H9 (cell line): ENCODE results near the gene SLAMF1. TPM values are rescaled to one million over a fixed set of nuclear protein-coding genes. Genes with fewer than 3 reads are reported as not detected.

Source experiments
- DNase-seq: peaks from one replicate; pipeline ENCODE4 v3.0.0-alpha.2; 2017
- H2AFZ ChIP-seq: one replicate; pipeline ENCODE4 v1.6.1; 2013; ENCODE audit warnings: mild to moderate bottlenecking, low read length, control low read depth, moderate library complexity
- H2AK5ac ChIP-seq: 2 replicates; pipeline ENCODE4 v1.6.1; 2013; ENCODE audit warnings: low read length, control low read depth, mixed read lengths; ENCODE audit not compliant: insufficient read length
- H2BK120ac ChIP-seq: one replicate; pipeline ENCODE4 v1.6.1; 2013; ENCODE audit warnings: low read depth, mild to moderate bottlenecking, low read length, control low read depth, inconsistent platforms; ENCODE audit not compliant: poor library complexity, severe bottlenecking
- H2BK12ac ChIP-seq: 2 replicates; pipeline ENCODE4 v1.6.1; 2013; ENCODE audit warnings: low read length, control low read depth, mixed read lengths, low read depth; ENCODE audit not compliant: insufficient read length
- H2BK15ac ChIP-seq: 2 replicates; pipeline ENCODE4 v1.6.1; 2013; ENCODE audit warnings: low read depth, low read length, control low read depth
- H2BK20ac ChIP-seq: one replicate; pipeline ENCODE4 v1.6.1; 2013; ENCODE audit warnings: low read depth, mild to moderate bottlenecking, low read length, control low read depth, inconsistent platforms; ENCODE audit not compliant: poor library complexity, severe bottlenecking
- H2BK5ac ChIP-seq: 2 replicates; pipeline ENCODE4 v1.6.1; 2013; ENCODE audit warnings: low read length, control low read depth, mixed read lengths; ENCODE audit not compliant: insufficient read length
- H3K14ac ChIP-seq: 2 replicates; pipeline ENCODE4 v1.6.1; 2013; ENCODE audit warnings: low read length, control low read depth; ENCODE audit not compliant: insufficient read depth
- H3K18ac ChIP-seq: 2 replicates; pipeline ENCODE4 v1.6.1; 2013; ENCODE audit warnings: low read depth, mild to moderate bottlenecking, mixed read lengths, low read length, control low read depth; ENCODE audit not compliant: insufficient read length
- H3K23ac ChIP-seq: 2 replicates; pipeline ENCODE4 v1.6.1; 2013; ENCODE audit warnings: low read length, control low read depth, mixed read lengths, low read depth; ENCODE audit not compliant: insufficient read length
- H3K23me2 ChIP-seq: 2 replicates; pipeline ENCODE4 v1.6.1; 2013; ENCODE audit warnings: low read depth, mild to moderate bottlenecking, mixed read lengths, low read length, control low read depth; ENCODE audit not compliant: insufficient read length, poor library complexity, severe bottlenecking
- H3K27ac ChIP-seq: 2 replicates; pipeline ENCODE4 v1.5.1; 2013; ENCODE audit warnings: low read length, control low read depth, mixed read lengths, low read depth; ENCODE audit not compliant: insufficient read length
- H3K27me3 ChIP-seq: 2 replicates; pipeline ENCODE4 v1.6.1; 2013; ENCODE audit warnings: low read length, control low read depth, inconsistent platforms; ENCODE audit not compliant: insufficient read depth
- H3K4ac ChIP-seq: 2 replicates; pipeline ENCODE4 v1.6.1; 2013; ENCODE audit warnings: low read depth, mild to moderate bottlenecking, control low read depth, inconsistent platforms, low read length, moderate library complexity
- H3K4me1 ChIP-seq: 2 replicates; pipeline ENCODE4 v1.6.1; 2013; ENCODE audit warnings: low read length, control low read depth, inconsistent platforms; ENCODE audit not compliant: insufficient read depth
- H3K4me2 ChIP-seq: 2 replicates; pipeline ENCODE4 v1.6.1; 2013; ENCODE audit warnings: low read length, control low read depth, mixed read lengths; ENCODE audit not compliant: insufficient read length, insufficient read depth
- H3K56ac ChIP-seq: 2 replicates; pipeline ENCODE4 v1.6.1; 2013; ENCODE audit warnings: low read depth, mild to moderate bottlenecking, mixed read lengths, low read length, control low read depth; ENCODE audit not compliant: insufficient read length
- H3K79me1 ChIP-seq: 2 replicates; pipeline ENCODE4 v1.6.1; 2013; ENCODE audit warnings: low read depth, mild to moderate bottlenecking, moderate library complexity, low read length, control low read depth, inconsistent platforms; ENCODE audit not compliant: insufficient read depth, poor library complexity, severe bottlenecking
- H3K79me2 ChIP-seq: 2 replicates; pipeline ENCODE4 v1.6.1; 2013; ENCODE audit warnings: low read length, control low read depth, inconsistent platforms; ENCODE audit not compliant: insufficient read depth
- H3K9ac ChIP-seq: 2 replicates; pipeline ENCODE4 v1.6.1; 2013; ENCODE audit warnings: low read length, control low read depth, mixed read lengths; ENCODE audit not compliant: insufficient read length; ENCODE audit errors: extremely low read depth
- H3K9me3 ChIP-seq: one replicate; pipeline ENCODE4 v1.6.1; 2013; ENCODE audit warnings: low read depth, low read length, inconsistent platforms; ENCODE audit not compliant: control insufficient read depth
- H3T11ph ChIP-seq: one replicate; pipeline ENCODE4 v1.6.1; 2013; ENCODE audit warnings: mild to moderate bottlenecking, low read length, control low read depth, inconsistent platforms
- H4K20me1 ChIP-seq: one replicate; pipeline ENCODE4 v1.6.1; 2013; ENCODE audit not compliant: control insufficient read depth, insufficient read length, insufficient read depth
- H4K5ac ChIP-seq: 2 replicates; pipeline ENCODE4 v1.6.1; 2013; ENCODE audit warnings: low read depth, mild to moderate bottlenecking, mixed read lengths, low read length, control low read depth; ENCODE audit not compliant: insufficient read length
- H4K8ac ChIP-seq: replicated peaks from 2 replicates; pipeline ENCODE4 v1.6.1; 2013; ENCODE audit warnings: low read length, control low read depth, mixed read lengths, low read depth; ENCODE audit not compliant: insufficient read length
- H4K91ac ChIP-seq: 2 replicates; pipeline ENCODE4 v1.6.1; 2013; ENCODE audit warnings: low read depth, mild to moderate bottlenecking, moderate library complexity, mixed read lengths, low read length, control low read depth; ENCODE audit not compliant: insufficient read length
- H3K27ac Mint-ChIP-seq, 3 experiments: 2 replicates in 2 of 3; 3 replicates in 1 of 3; pipeline ENCODE4 v1.8.0; 2020 to 2021; ENCODE audit warnings: mixed read lengths in 3 of 3, mild to moderate bottlenecking in 1 of 3, moderate library complexity in 1 of 3
- H3K27me3 Mint-ChIP-seq: 2 replicates; pipeline ENCODE4 v1.8.0; 2021; ENCODE audit warnings: low read depth, mild to moderate bottlenecking, moderate library complexity, mixed read lengths
- H3K36me3 Mint-ChIP-seq, 3 experiments: 2 replicates in 2 of 3; 3 replicates in 1 of 3; pipeline ENCODE4 v1.8.0; 2020 to 2021; ENCODE audit warnings: low read depth in 3 of 3, mixed read lengths in 3 of 3; ENCODE audit not compliant: insufficient read depth in 1 of 3
- H3K4me1 Mint-ChIP-seq, 2 experiments: 2 replicates each; pipeline ENCODE4 v1.8.0; 2020; ENCODE audit warnings: mixed read lengths in 2 of 2
- H3K4me3 Mint-ChIP-seq, 2 experiments: 2 replicates in 1 of 2; 3 replicates in 1 of 2; pipeline ENCODE4 v1.8.0; 2020 to 2021; ENCODE audit warnings: mild to moderate bottlenecking in 2 of 2, mixed read lengths in 2 of 2, moderate library complexity in 1 of 2
- H3K9me3 Mint-ChIP-seq, 2 experiments: 2 replicates in 1 of 2; 3 replicates in 1 of 2; pipeline ENCODE4 v1.8.0; 2020; ENCODE audit warnings: mild to moderate bottlenecking in 2 of 2, mixed read lengths in 2 of 2, moderate library complexity in 1 of 2
- WGBS: extraction: QIAGEN DNeasy Blood & Tissue Kit; methylation state at CpG from one replicate; pipeline ENCODE4 v1.1.7; 2013; ENCODE audit warnings: missing lambda C conversion rate, low lambda C conversion rate, mixed read lengths; ENCODE audit not compliant: insufficient read length; ENCODE audit errors: extremely low coverage; 5-methylcytosine and 5-hydroxymethylcytosine counted together
- total RNA-seq: library from RNA; stranded (reverse); gene quantifications from 2 replicates; pipeline ENCODE4 v1.2.1, GENCODE V29; 2021
- TF ChIP-seq, protein P1 (sequence below): fragments of 200-600 bp; sonication (generic); conservative IDR thresholded peaks from 3 replicates; pipeline ENCODE4 v1.8.0; 2021; ENCODE audit warnings: antibody characterized with exemption, mild to moderate bottlenecking

Gene SLAMF1
- total RNA-seq, 1 experiment from 2014 or later: not detected

DNA sequence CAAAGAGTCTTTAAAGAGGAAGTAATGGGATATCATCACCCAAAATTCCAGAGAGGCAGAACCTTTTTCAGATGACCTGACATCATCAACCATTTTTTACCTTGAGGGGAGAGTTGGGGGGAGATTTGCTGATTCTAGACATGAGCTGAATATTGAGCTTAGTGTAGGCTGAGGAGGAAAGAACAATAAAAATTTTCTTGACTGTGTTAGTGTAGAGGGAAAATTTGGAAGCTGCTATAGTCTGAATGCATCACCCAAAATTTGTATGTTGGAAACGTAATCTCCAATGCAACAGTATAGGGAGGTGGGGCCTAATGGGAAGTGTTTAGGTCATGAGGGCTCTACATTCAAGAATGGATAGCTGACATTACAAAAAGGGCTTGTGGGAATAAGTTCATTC, 49.8 kb downstream of the SLAMF1 start:
- H3K27ac ChIP-seq: no peak overlapping the region

More for the DNA sequence above, 49.8 kb downstream of the SLAMF1 start:
- no CpG with 5 or more reads among the region's 1 CpG for WGBS
- no peak overlapping the region for H3K4me3 Mint-ChIP-seq
- Histone ChIP-seq H3K4ac (no peak overlapping the region), H3K23me2 (no peaks in the 10 kb centered on the region), H3K4me2 (no peak overlapping the region), H3K4me1 (no peaks in the 10 kb centered on the region), H3K79me2 (no peaks in the 10 kb centered on the region), H4K8ac (no peak overlapping the region), H3K23ac (no peak overlapping the region), H2BK20ac (no peak overlapping the region), H4K5ac (no peak overlapping the region), H3K56ac (no peak overlapping the region), H3K79me1 (no peaks in the 10 kb centered on the region), H3K9me3 (no peaks in the 10 kb centered on the region), H3K27me3 (no peaks in the 10 kb centered on the region), H3K18ac (no peak overlapping the region), H2BK120ac (no peak overlapping the region), H2BK5ac (no peak overlapping the region), H3T11ph (no peak overlapping the region), H4K20me1 (no peaks in the 10 kb centered on the region), H3K14ac (no peak overlapping the region), H2BK15ac (no peak overlapping the region), H2AK5ac (no peak overlapping the region), H2AFZ (no peak overlapping the region), H2BK12ac (no peak overlapping the region), H3K9ac (no peak overlapping the region), H4K91ac (no peak overlapping the region)
- no peak overlapping the region for H3K27ac Mint-ChIP-seq
- H3K9me3 Mint-ChIP-seq: peaks cover 31 to 39% of the 10 kb centered on the region in 2 experiments
- H3K4me1 Mint-ChIP-seq: peaks cover 6 to 10% of the 10 kb centered on the region in 2 experiments
- H3K27me3 Mint-ChIP-seq: peaks cover 4% of the 10 kb centered on the region; the same call in 1 of the 2 replicates
- TF ChIP-seq, protein P1, sequence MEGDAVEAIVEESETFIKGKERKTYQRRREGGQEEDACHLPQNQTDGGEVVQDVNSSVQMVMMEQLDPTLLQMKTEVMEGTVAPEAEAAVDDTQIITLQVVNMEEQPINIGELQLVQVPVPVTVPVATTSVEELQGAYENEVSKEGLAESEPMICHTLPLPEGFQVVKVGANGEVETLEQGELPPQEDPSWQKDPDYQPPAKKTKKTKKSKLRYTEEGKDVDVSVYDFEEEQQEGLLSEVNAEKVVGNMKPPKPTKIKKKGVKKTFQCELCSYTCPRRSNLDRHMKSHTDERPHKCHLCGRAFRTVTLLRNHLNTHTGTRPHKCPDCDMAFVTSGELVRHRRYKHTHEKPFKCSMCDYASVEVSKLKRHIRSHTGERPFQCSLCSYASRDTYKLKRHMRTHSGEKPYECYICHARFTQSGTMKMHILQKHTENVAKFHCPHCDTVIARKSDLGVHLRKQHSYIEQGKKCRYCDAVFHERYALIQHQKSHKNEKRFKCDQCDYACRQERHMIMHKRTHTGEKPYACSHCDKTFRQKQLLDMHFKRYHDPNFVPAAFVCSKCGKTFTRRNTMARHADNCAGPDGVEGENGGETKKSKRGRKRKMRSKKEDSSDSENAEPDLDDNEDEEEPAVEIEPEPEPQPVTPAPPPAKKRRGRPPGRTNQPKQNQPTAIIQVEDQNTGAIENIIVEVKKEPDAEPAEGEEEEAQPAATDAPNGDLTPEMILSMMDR: no peak
- H3K36me3 Mint-ChIP-seq: peaks cover 10 to 34% (median 16%) of the 10 kb centered on the region in 3 experiments; a peak in 6 of 7 replicates
- no peak for DNase-seq
